K562 treated with DMSO at 1 percent for 4 hours (cell line): ENCODE measurements around the gene CENPP. TPM values are rescaled to one million over a fixed set of nuclear protein-coding genes. Genes with fewer than 3 reads are reported as not detected.

Source experiments
- total RNA-seq: library from RNA; unstranded; fragments of 300-600 nt; gene quantifications from 2 replicates; pipeline ENCODE4 v1.2.3, GENCODE V29; 2022; ENCODE audit not compliant: insufficient read depth

CENPP gene
- total RNA-seq = 3.7 and 12.8 TPM in 2 replicates

GRCh38 chr9:92325269-92325990 lies at the start of gene CENPP, which contains the start of gene NOL8:
Gene CENPP, plus strand, starts transcription at chr9:92325953.
Gene NOL8, minus strand, starts transcription at chr9:92325350. Its CDS starts 1,189 bp downstream, at chr9:92324161.

GRCh38 chr9:92293452-92294296 lies 32.1 kb upstream of the CENPP start, which contains the start of gene IARS1:
Gene IARS1, minus strand, starts transcription at chr9:92293697. Its CDS starts 4,278 bp downstream, at chr9:92289419.

GRCh38 chr9:92404042-92404836 lies 78.5 kb downstream of the CENPP start, which contains the start of gene OGN:
Gene OGN, minus strand, starts transcription at chr9:92404578. Its CDS starts 1,171 bp downstream, at chr9:92403407.

GRCh38 chr9:92424340-92424739 lies 98.6 kb downstream of the CENPP start, which contains the start of gene OMD:
Gene OMD, minus strand, starts transcription at chr9:92424471. Its CDS starts 6,913 bp downstream, at chr9:92417558.

GRCh38 chr9:92482329-92482728 lies 156.6 kb downstream of the CENPP start, which contains the start of gene ASPN:
Gene ASPN, minus strand, starts transcription at chr9:92482506.

GRCh38 chr9:92535940-92536850 lies 210.4 kb downstream of the CENPP start, which contains the start of gene ECM2:
Gene ECM2, minus strand, starts transcription at chr9:92535990. Its CDS starts 13,124 bp downstream, at chr9:92522866.

Other genes starting within 250 kb of the CENPP start
- 39.7 and 43.5 TPM in 2 replicates for gene SPTLC1, start 210.5 kb upstream of the CENPP start, total RNA-seq
- gene IARS1, start 32.3 kb upstream of the CENPP start, total RNA-seq = 190 and 201 TPM in 2 replicates
- 17.1 and 20.2 TPM in 2 replicates for gene NOL8, start 603 bp upstream of the CENPP start, total RNA-seq
- gene OGN, start 78.6 kb downstream of the CENPP start, total RNA-seq = not detected in 2 replicates
- not detected in 2 replicates for gene OMD, start 98.5 kb downstream of the CENPP start, total RNA-seq
- not detected in 2 replicates for gene ASPN, start 156.6 kb downstream of the CENPP start, total RNA-seq
- gene ECM2, start 210.0 kb downstream of the CENPP start, total RNA-seq = not detected in 2 replicates